K562 (cell line): ENCODE measurements around the gene TBRG1. TPM values are rescaled to one million over a fixed set of nuclear protein-coding genes. Genes with fewer than 3 reads are reported as not detected.

Source experiments
- BACH1 ChIP-seq: fragments of 200-800 bp; sonication (Bioruptor generic); IDR thresholded peaks from 2 replicates; pipeline ENCODE4 v1.6.1; 2016; ENCODE audit warnings: missing genetic modification characterization, missing compliant biosample characterization
- DNMT1 ChIP-seq: fragments of 450-650 bp; IDR thresholded peaks from 2 replicates; pipeline ENCODE4 v1.6.1; 2016; ENCODE audit warnings: antibody characterized with exemption, mild to moderate bottlenecking
- E2F3 ChIP-seq: fragments of 250-450 bp; sonication (Bioruptor Pico); IDR thresholded peaks from 2 replicates; pipeline ENCODE4 v1.4.0; 2020; ENCODE audit warnings: mild to moderate bottlenecking
- GABPA ChIP-seq: fragments of 200-800 bp; sonication (Bioruptor generic); conservative IDR thresholded peaks from 2 replicates; pipeline ENCODE4 v1.6.1; 2016; ENCODE audit warnings: low read depth, missing genetic modification characterization, missing compliant biosample characterization
- HDGF ChIP-seq: fragments of 450-650 bp; IDR thresholded peaks from 2 replicates; pipeline ENCODE4 v1.6.1; 2016
- OTX1 ChIP-seq: fragments of 450-650 bp; formaldehyde crosslinking; IDR thresholded peaks from 2 replicates; pipeline ENCODE4 v1.4.0; 2022; ENCODE audit warnings: mild to moderate bottlenecking
- RBBP5 ChIP-seq: fragments of 200-600 bp; sonication (generic); IDR thresholded peaks from 2 replicates; pipeline ENCODE4 v1.6.1; 2012; ENCODE audit warnings: borderline replicate concordance, mild to moderate bottlenecking, low read length, control low read depth, inconsistent platforms; ENCODE audit not compliant: insufficient read depth, poor library complexity, severe bottlenecking
- ZNF165 ChIP-seq: fragments of 250-450 bp; sonication (Bioruptor Pico); IDR thresholded peaks from 2 replicates; pipeline ENCODE4 v1.4.0; 2020; ENCODE audit warnings: borderline replicate concordance
- ZNF282 ChIP-seq: sonication (generic); formaldehyde crosslinking; IDR thresholded peaks from 2 replicates; pipeline ENCODE4 v1.8.1; 2023; ENCODE audit warnings: missing genetic modification reagents
- polyA plus RNA-seq, 8 experiments: library from polyadenylated mRNA; depleted of rRNA in 4 of 8; stranded (reverse) in 5 of 8; unstranded in 3 of 8; fragments of >200 nt; fragmentation: Nextera tagmentation in 2 of 8; fragmentation: Illumina TruSeq in 1 of 8; extraction: Ambion mirVana in 2 of 8; extraction: Trizol in 1 of 8; gene quantifications; 2 replicates each; pipeline versions ENCODE4 v1.2.1 to v1.2.3, GENCODE V29; 2011 to 2014; ENCODE audit warnings: inconsistent platforms in 1 of 8, missing spikeins in 1 of 8
- total RNA-seq, 7 experiments: library from RNA; depleted of rRNA in 6 of 7; stranded (reverse); fragments of >200 nt in 6 of 7; fragmentation: Illumina TruSeq in 2 of 7; extraction: Trizol in 2 of 7; gene quantifications; 2 replicates each; pipeline versions ENCODE4 v1.2.1 to v1.2.3, GENCODE V29; 2011 to 2021; ENCODE audit warnings: low replicate concordance in 1 of 7
- TF ChIP-seq, protein P1 (sequence below): sonication (generic); formaldehyde crosslinking; IDR thresholded peaks from 2 replicates; pipeline ENCODE4 v1.8.0; 2022; ENCODE audit warnings: mild to moderate bottlenecking, missing genetic modification reagents, borderline replicate concordance
- TF ChIP-seq, protein P2 (sequence below): sonication (generic); IDR thresholded peaks from 2 replicates; pipeline ENCODE4 v1.6.1; 2016
- TF ChIP-seq, protein P3 (sequence below): fragments of 200-800 bp; sonication (Bioruptor generic); IDR thresholded peaks from 2 replicates; pipeline ENCODE4 v1.6.1; 2016; ENCODE audit warnings: missing genetic modification characterization, missing compliant biosample characterization
- TF ChIP-seq, protein P4 (sequence below): fragments of 450-650 bp; IDR thresholded peaks from 2 replicates; pipeline ENCODE4 v1.6.1; 2018; ENCODE audit not compliant: partially characterized antibody
- TF ChIP-seq, protein P5 (sequence below): sonication (generic); formaldehyde crosslinking; IDR thresholded peaks from 2 replicates; pipeline ENCODE4 v1.8.0; 2022; ENCODE audit warnings: mild to moderate bottlenecking, missing genetic modification reagents

Gene TBRG1
- total and polyA plus RNA-seq, 9 of the 15 experiments (the other 6 are each of a cell fraction or from before 2014, with no cell fraction given), result 8.7 to 30.0 (median 20.2) TPM

DNA sequence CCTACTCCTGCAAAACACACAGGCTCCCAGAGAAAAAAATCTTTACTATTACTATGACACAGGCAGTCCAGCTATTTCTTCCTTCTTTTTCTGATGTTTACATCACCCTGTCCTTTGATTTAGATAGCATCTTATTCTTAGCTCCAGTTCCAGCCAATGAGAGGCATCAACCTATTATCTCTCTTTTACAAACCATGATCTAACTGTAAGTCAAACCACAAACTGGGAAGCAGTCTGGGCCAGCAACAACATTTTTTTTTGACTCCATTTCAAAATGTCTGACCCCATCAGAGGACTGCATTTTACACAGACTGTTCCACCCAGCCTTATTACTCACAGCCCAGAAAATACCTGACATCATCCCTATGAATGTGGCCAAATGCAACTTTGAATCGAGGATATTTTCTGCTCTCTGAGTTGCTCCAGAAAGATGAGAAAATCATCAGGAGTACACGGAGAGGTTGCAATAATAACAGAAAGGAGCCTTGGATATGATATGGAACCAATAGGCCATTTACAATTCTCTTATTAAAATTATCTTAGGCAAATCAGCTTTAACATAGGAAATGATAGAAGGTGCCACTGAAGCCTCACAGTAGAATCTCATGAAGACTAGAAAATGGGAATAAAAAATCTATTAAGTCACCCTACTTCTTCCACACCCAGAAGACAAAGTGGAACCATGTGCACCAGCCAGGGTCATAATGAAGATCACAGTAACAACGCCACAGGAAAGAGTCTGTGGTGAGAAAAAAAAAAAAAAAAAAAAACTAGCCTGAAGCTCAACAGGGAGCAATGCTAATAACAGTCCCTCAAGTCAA lies 21.2 kb downstream of the TBRG1 start (continued):
- TF ChIP-seq, protein P1, sequence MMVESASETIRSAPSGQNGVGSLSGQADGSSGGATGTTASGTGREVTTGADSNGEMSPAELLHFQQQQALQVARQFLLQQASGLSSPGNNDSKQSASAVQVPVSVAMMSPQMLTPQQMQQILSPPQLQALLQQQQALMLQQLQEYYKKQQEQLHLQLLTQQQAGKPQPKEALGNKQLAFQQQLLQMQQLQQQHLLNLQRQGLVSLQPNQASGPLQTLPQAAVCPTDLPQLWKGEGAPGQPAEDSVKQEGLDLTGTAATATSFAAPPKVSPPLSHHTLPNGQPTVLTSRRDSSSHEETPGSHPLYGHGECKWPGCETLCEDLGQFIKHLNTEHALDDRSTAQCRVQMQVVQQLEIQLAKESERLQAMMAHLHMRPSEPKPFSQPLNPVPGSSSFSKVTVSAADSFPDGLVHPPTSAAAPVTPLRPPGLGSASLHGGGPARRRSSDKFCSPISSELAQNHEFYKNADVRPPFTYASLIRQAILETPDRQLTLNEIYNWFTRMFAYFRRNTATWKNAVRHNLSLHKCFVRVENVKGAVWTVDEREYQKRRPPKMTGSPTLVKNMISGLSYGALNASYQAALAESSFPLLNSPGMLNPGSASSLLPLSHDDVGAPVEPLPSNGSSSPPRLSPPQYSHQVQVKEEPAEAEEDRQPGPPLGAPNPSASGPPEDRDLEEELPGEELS (CRISPR knock-in tag), result no peak
- TF ChIP-seq HDGF, result no peak
- TF ChIP-seq DNMT1, result no peak
- no peak for TF ChIP-seq E2F3 (CRISPR knock-in tag)
- TF ChIP-seq, protein P2, sequence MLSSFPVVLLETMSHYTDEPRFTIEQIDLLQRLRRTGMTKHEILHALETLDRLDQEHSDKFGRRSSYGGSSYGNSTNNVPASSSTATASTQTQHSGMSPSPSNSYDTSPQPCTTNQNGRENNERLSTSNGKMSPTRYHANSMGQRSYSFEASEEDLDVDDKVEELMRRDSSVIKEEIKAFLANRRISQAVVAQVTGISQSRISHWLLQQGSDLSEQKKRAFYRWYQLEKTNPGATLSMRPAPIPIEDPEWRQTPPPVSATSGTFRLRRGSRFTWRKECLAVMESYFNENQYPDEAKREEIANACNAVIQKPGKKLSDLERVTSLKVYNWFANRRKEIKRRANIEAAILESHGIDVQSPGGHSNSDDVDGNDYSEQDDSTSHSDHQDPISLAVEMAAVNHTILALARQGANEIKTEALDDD, result no peak
- peak; percentile 61 for TF ChIP-seq BACH1 (tag)
- TF ChIP-seq RBBP5, result peak; percentile 9
- TF ChIP-seq GABPA (tag), result peak; percentile 52
- TF ChIP-seq, protein P3, sequence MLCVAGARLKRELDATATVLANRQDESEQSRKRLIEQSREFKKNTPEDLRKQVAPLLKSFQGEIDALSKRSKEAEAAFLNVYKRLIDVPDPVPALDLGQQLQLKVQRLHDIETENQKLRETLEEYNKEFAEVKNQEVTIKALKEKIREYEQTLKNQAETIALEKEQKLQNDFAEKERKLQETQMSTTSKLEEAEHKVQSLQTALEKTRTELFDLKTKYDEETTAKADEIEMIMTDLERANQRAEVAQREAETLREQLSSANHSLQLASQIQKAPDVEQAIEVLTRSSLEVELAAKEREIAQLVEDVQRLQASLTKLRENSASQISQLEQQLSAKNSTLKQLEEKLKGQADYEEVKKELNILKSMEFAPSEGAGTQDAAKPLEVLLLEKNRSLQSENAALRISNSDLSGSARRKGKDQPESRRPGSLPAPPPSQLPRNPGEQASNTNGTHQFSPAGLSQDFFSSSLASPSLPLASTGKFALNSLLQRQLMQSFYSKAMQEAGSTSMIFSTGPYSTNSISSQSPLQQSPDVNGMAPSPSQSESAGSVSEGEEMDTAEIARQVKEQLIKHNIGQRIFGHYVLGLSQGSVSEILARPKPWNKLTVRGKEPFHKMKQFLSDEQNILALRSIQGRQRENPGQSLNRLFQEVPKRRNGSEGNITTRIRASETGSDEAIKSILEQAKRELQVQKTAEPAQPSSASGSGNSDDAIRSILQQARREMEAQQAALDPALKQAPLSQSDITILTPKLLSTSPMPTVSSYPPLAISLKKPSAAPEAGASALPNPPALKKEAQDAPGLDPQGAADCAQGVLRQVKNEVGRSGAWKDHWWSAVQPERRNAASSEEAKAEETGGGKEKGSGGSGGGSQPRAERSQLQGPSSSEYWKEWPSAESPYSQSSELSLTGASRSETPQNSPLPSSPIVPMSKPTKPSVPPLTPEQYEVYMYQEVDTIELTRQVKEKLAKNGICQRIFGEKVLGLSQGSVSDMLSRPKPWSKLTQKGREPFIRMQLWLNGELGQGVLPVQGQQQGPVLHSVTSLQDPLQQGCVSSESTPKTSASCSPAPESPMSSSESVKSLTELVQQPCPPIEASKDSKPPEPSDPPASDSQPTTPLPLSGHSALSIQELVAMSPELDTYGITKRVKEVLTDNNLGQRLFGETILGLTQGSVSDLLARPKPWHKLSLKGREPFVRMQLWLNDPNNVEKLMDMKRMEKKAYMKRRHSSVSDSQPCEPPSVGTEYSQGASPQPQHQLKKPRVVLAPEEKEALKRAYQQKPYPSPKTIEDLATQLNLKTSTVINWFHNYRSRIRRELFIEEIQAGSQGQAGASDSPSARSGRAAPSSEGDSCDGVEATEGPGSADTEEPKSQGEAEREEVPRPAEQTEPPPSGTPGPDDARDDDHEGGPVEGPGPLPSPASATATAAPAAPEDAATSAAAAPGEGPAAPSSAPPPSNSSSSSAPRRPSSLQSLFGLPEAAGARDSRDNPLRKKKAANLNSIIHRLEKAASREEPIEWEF (CRISPR knock-in tag), result no peak
- no peak for TF ChIP-seq ZNF282 (CRISPR knock-in tag)
- TF ChIP-seq, protein P4, sequence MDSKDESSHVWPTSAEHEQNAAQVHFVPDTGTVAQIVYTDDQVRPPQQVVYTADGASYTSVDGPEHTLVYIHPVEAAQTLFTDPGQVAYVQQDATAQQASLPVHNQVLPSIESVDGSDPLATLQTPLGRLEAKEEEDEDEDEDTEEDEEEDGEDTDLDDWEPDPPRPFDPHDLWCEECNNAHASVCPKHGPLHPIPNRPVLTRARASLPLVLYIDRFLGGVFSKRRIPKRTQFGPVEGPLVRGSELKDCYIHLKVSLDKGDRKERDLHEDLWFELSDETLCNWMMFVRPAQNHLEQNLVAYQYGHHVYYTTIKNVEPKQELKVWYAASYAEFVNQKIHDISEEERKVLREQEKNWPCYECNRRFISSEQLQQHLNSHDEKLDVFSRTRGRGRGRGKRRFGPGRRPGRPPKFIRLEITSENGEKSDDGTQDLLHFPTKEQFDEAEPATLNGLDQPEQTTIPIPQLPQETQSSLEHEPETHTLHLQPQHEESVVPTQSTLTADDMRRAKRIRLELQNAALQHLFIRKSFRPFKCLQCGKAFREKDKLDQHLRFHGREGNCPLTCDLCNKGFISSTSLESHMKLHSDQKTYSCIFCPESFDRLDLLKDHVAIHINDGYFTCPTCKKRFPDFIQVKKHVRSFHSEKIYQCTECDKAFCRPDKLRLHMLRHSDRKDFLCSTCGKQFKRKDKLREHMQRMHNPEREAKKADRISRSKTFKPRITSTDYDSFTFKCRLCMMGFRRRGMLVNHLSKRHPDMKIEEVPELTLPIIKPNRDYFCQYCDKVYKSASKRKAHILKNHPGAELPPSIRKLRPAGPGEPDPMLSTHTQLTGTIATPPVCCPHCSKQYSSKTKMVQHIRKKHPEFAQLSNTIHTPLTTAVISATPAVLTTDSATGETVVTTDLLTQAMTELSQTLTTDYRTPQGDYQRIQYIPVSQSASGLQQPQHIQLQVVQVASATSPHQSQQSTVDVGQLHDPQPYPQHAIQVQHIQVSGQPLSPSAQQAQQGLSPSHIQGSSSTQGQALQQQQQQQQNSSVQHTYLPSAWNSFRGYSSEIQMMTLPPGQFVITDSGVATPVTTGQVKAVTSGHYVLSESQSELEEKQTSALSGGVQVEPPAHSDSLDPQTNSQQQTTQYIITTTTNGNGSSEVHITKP, result peak; percentile 36
- no peak for TF ChIP-seq ZNF165
- no peak for TF ChIP-seq OTX1 (CRISPR knock-in tag)
- TF ChIP-seq, protein P5, sequence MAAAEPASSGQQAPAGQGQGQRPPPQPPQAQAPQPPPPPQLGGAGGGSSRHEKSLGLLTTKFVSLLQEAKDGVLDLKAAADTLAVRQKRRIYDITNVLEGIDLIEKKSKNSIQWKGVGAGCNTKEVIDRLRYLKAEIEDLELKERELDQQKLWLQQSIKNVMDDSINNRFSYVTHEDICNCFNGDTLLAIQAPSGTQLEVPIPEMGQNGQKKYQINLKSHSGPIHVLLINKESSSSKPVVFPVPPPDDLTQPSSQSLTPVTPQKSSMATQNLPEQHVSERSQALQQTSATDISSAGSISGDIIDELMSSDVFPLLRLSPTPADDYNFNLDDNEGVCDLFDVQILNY (CRISPR knock-in tag), result no peak
